Activated CD8-positive, alpha-beta memory T cell treated with anti-CD3 and anti-CD28 coated beads for 48 hours (primary cell): ENCODE measurements around the gene GOLPH3L.
"Not testable (repeated sequence)": the region's sequence is repeated elsewhere in the genome, so short reads cannot be mapped to it uniquely, and the experiment has no call there.

Experiments
- DNase-seq, 3 experiments: peaks; one replicate each; pipeline ENCODE4 v3.0.0-alpha.2; 2020; ENCODE audit warnings: low read depth in 2 of 3, low spot score in 2 of 3

The GOLPH3L gene

DNA sequence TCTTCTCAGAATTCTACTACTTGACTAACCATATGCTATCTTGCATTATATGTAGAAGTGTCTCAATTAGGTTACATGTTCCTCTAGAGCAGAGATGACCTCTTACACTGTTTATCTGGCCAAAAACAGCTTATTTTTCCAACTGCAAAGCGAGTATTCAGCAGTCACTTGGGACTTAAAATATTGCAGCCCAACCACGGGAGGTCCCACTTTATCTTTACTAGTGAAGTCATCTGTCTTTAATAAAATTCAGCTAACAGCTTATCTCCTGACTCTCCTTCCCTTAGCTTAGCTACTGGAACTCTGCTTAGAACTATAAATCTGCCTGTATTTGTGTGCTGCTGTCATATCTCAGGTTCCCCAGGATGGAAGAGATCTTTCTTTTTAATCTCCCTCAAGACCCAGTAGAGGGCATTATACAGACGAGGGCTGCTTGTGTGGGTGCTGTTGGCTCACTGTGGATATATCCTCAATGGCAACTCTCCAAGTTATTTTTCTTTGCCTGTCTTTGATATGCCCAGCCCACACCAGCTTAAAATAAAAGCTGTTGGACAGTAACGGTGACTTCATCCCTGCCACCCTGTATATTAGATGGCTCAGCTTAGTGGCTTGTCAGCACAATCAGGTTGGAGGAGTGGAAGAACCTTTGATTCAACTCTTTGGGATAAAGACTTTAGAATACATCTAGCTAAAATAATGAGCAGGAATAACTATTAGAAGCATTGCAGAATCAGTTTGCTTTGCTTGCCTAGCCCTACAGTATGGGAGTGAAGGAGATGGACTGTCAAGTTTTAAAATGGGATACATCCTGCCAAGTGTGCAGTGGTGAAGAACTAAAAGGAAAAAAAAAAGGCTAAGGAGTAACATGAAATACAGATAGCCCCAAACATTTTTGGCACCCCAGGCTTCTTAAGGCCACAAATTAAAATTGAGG lies 77.1 kb downstream of the GOLPH3L start:
- DNase-seq = no peak

- DNase-seq = no peak
Measured at GRCh38 chr1:150615346-150616201, 81.4 kb downstream of the GOLPH3L start.

- no peak for DNase-seq
Measured at GRCh38 chr1:150613061-150613920, 83.7 kb downstream of the GOLPH3L start.

DNA sequence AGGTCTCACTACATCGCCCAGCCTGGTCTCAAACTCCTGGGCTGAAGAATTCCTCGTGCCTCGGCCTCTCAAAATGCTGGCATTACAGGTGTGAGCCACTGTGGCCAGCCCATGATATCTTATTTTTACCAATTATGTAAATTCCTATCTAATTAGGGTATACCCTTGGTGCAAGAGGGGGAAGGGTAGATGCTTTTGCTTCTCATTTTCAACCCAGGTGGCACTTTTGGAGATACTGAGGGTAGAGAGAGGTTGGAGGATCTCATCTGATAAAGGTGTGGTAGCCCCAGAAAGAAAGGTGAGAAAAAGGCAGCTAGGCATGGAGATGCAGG lies 85.0 kb downstream of the GOLPH3L start:
- DNase-seq = no peak

GRCh38 chr1:150610576-150610975 lies 86.4 kb downstream of the GOLPH3L start:
- no peak for DNase-seq

- no peak for DNase-seq
Measured at GRCh38 chr1:150609732-150610131, 87.2 kb downstream of the GOLPH3L start.

- no peak for DNase-seq
Measured at GRCh38 chr1:150606463-150607142, 90.4 kb downstream of the GOLPH3L start.

- DNase-seq = not testable (repeated sequence)
Measured at GRCh38 chr1:150605451-150605731, 91.6 kb downstream of the GOLPH3L start.

DNA sequence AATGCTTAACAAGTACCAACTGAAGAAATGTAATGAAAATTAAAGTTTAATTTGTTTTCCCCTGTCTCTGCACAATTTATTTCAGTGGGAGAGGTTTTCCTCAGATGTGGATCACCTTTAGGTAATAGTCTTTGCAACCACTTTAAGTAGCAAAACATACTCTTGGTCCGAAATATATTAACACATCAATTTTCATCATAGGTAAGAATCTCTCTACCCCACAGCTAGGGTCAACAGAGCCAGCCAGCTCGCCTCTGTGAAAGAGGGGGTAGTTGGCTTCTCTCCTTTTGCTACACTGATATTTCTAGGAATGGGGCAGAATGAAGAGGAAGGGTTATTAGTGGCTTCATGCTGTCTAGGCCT lies 92.7 kb downstream of the GOLPH3L start:
- no peak for DNase-seq

DNA sequence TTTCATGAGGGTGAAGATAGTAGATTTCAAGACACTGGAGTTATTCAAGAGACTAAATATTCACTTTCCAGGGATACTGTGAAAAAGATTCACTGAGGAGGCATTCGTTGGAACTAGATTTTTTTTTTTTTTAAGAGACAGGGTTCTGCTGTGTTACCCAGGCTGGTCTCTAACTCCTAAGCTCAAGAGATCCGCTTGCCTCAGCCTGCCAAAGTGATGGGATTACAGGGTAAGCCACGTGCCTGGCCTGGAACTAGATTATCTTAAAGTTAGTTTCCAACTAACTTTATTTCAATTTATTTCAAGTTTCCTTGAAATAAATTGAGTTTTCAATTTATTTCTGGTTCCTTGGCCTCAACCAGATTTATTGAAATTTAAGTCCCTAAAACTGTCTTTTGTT lies 93.2 kb downstream of the GOLPH3L start:
- DNase-seq = no peak

DNA sequence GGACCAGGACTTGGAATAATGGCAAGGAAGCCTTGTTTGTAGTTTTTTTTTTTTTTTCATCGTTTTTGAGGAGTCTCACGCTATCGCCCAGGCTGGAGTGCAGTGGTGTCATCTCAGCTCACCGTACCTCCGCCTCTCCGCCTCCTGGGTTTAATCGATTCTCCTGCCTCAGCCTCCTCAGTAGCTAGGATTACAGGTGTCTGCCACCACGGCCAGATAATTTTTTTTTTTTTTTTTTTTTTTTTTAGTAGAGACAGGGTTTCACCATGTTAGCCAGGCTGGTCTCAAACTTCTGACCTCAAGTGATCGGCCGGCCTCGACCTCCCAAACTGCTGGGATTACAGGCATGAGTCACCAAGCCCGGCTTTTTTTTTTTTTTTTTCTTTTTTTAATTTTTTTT lies 94.6 kb downstream of the GOLPH3L start:
- DNase-seq = not testable (repeated sequence)

GRCh38 chr1:150601540-150601939 lies 95.4 kb downstream of the GOLPH3L start:
- no peak for DNase-seq

DNA sequence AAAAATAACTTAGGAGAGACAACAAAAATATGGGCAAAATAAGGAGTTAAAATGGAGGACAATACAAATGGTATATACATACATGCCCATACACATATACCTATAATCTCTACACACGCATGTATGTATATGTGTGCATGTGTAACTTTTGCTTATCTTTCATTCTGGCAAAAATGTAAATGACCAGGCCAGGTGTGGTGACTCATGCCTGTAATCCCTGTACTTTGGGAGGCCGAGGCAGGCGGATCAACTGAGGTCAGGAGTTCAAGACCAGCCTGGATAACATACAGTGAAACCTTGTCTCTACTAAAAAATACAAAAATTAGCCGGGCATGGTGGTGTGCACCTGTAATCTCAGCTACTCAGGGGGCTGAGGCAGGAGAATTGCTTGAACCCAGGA lies 98.6 kb downstream of the GOLPH3L start:
- DNase-seq = not testable (repeated sequence)

- DNase-seq = no peak
Measured at GRCh38 chr1:150596976-150597375, 100.0 kb downstream of the GOLPH3L start.
